ENCODE results near the gene DCLK1.

The DCLK1 gene

GRCh38 chr13:35957241-35957731, 173.9 kb downstream of the DCLK1 start:
- no peak for DNase-seq (ENCODE audit: extremely low spot score)
- ChIA-PET POLR2A (no interaction called here), CTCF (no interaction called here)
- TF ChIP-seq BHLHE40 (IDR thresholded peaks at IDR 0.05; ENCODE audit: borderline replicate concordance) (no peak), FOXM1 (IDR thresholded peaks at IDR 0.05; ENCODE audit: borderline replicate concordance) (no peak), PKNOX1 (IDR thresholded peaks at IDR 0.05) (no peak), SUZ12 (IDR thresholded peaks at IDR 0.05) (no peak)

GRCh38 chr13:35956074-35956473, 175.1 kb downstream of the DCLK1 start:
- DNase-seq (ENCODE audit: extremely low spot score): no peak
- POLR2A ChIA-PET: no interaction called here
- TF ChIP-seq ELF4 (IDR thresholded peaks at IDR 0.05): no peak
- no peak for TF ChIP-seq HDGF (IDR thresholded peaks at IDR 0.05; ENCODE audit: borderline replicate concordance)
- no peak for TF ChIP-seq SP1 (IDR thresholded peaks at IDR 0.05)
- TF ChIP-seq ARNT (IDR thresholded peaks at IDR 0.05): no peak
- TF ChIP-seq BHLHE40 (IDR thresholded peaks at IDR 0.05; ENCODE audit: borderline replicate concordance): no peak
- TF ChIP-seq ZNF384 (IDR thresholded peaks at IDR 0.05): no peak
- no peak for TF ChIP-seq NFRKB (IDR thresholded peaks at IDR 0.05)
- no peak for TF ChIP-seq L3MBTL2 (conservative IDR thresholded peaks at IDR 0.05)
- no peak for TF ChIP-seq FOXM1 (IDR thresholded peaks at IDR 0.05; ENCODE audit: borderline replicate concordance)
- TF ChIP-seq FOXA1 (IDR thresholded peaks at IDR 0.05): no peak
- TF ChIP-seq TARDBP (IDR thresholded peaks at IDR 0.05): no peak
- no peak for TF ChIP-seq CTBP1 (IDR thresholded peaks at IDR 0.05; ENCODE audit: borderline replicate concordance)
- TF ChIP-seq PKNOX1 (IDR thresholded peaks at IDR 0.05): no peak
- TF ChIP-seq SUZ12 (IDR thresholded peaks at IDR 0.05): no peak
- no peak for TF ChIP-seq LEF1 (IDR thresholded peaks at IDR 0.05; ENCODE audit: borderline replicate concordance)
- no peak for TF ChIP-seq FOXK2 (IDR thresholded peaks at IDR 0.05)
- CTCF ChIA-PET: no interaction called here

- ChIA-PET POLR2A (no interaction called here), CTCF (interaction anchor here (0.6 kb wide), 2 partner anchors 94 to 165 kb away, joined by 3 read pairs; no protein-coding TSS in a partner anchor)
- DNase-seq (ENCODE audit: extremely low spot score): no peak
- TF ChIP-seq FOXA1 (IDR thresholded peaks at IDR 0.05): no peak
- no peak for TF ChIP-seq BHLHE40 (IDR thresholded peaks at IDR 0.05; ENCODE audit: borderline replicate concordance)
- TF ChIP-seq FOXM1 (IDR thresholded peaks at IDR 0.05; ENCODE audit: borderline replicate concordance): no peak
- TF ChIP-seq LEF1 (IDR thresholded peaks at IDR 0.05; ENCODE audit: borderline replicate concordance): no peak
- no peak for TF ChIP-seq SUZ12 (IDR thresholded peaks at IDR 0.05)
Measured at GRCh38 chr13:35954207-35954560, 177.0 kb downstream of the DCLK1 start.

GRCh38 chr13:35953537-35954206, 177.5 kb downstream of the DCLK1 start:
- DNase-seq (ENCODE audit: extremely low spot score): peak; percentile 71
- ChIA-PET POLR2A (no interaction called here), CTCF (interaction anchor here (0.6 kb wide), 1 partner anchor 93 kb away, joined by 3 read pairs; no protein-coding TSS in a partner anchor)
- TF ChIP-seq ZNF384 (IDR thresholded peaks at IDR 0.05): no peak
- no peak for TF ChIP-seq L3MBTL2 (conservative IDR thresholded peaks at IDR 0.05)
- no peak for TF ChIP-seq FOXA1 (IDR thresholded peaks at IDR 0.05)
- no peak for TF ChIP-seq LEF1 (IDR thresholded peaks at IDR 0.05; ENCODE audit: borderline replicate concordance)
- no peak for TF ChIP-seq ELF4 (IDR thresholded peaks at IDR 0.05)

- no peak for DNase-seq (ENCODE audit: extremely low spot score)
- TF ChIP-seq HDGF (IDR thresholded peaks at IDR 0.05; ENCODE audit: borderline replicate concordance) (no peak), NFRKB (IDR thresholded peaks at IDR 0.05) (no peak), ZNF384 (IDR thresholded peaks at IDR 0.05) (no peak), FOXA1 (IDR thresholded peaks at IDR 0.05) (no peak)
- ChIA-PET POLR2A (no interaction called here), CTCF (no interaction called here)
Measured at GRCh38 chr13:35947315-35947714, 183.9 kb downstream of the DCLK1 start.

- POLR2A ChIA-PET: no interaction called here
- DNase-seq (ENCODE audit: extremely low spot score): no peak
- CTCF ChIA-PET: interaction anchor here (0.7 kb wide), 1 partner anchor 94 kb away, joined by 3 read pairs; no protein-coding TSS in a partner anchor
- TF ChIP-seq L3MBTL2 (conservative IDR thresholded peaks at IDR 0.05) (no peak), TARDBP (IDR thresholded peaks at IDR 0.05) (no peak), ARNT (IDR thresholded peaks at IDR 0.05) (no peak), ZNF384 (IDR thresholded peaks at IDR 0.05) (no peak), PKNOX1 (IDR thresholded peaks at IDR 0.05) (no peak), FOXA1 (IDR thresholded peaks at IDR 0.05) (no peak), CTBP1 (IDR thresholded peaks at IDR 0.05; ENCODE audit: borderline replicate concordance) (no peak), ELF4 (IDR thresholded peaks at IDR 0.05) (no peak), FOXK2 (IDR thresholded peaks at IDR 0.05) (no peak)
Measured at GRCh38 chr13:35945368-35945767, 185.8 kb downstream of the DCLK1 start.

GRCh38 chr13:35941374-35941773, 189.8 kb downstream of the DCLK1 start:
- ChIA-PET CTCF (no interaction called here), POLR2A (no interaction called here)
- TF ChIP-seq TARDBP (IDR thresholded peaks at IDR 0.05): no peak
- TF ChIP-seq FOXM1 (IDR thresholded peaks at IDR 0.05; ENCODE audit: borderline replicate concordance): no peak
- no peak for TF ChIP-seq FOXK2 (IDR thresholded peaks at IDR 0.05)
- no peak for TF ChIP-seq ARNT (IDR thresholded peaks at IDR 0.05)
- TF ChIP-seq L3MBTL2 (conservative IDR thresholded peaks at IDR 0.05): no peak
- no peak for TF ChIP-seq NFRKB (IDR thresholded peaks at IDR 0.05)
- no peak for TF ChIP-seq ELF4 (IDR thresholded peaks at IDR 0.05)
- no peak for TF ChIP-seq LEF1 (IDR thresholded peaks at IDR 0.05; ENCODE audit: borderline replicate concordance)
- TF ChIP-seq PKNOX1 (IDR thresholded peaks at IDR 0.05): no peak
- no peak for TF ChIP-seq CTBP1 (IDR thresholded peaks at IDR 0.05; ENCODE audit: borderline replicate concordance)
- TF ChIP-seq FOXA1 (IDR thresholded peaks at IDR 0.05): no peak
- no peak for TF ChIP-seq HDGF (IDR thresholded peaks at IDR 0.05; ENCODE audit: borderline replicate concordance)
- no peak for TF ChIP-seq SUZ12 (IDR thresholded peaks at IDR 0.05)
- TF ChIP-seq BHLHE40 (IDR thresholded peaks at IDR 0.05; ENCODE audit: borderline replicate concordance): no peak
- TF ChIP-seq SP1 (IDR thresholded peaks at IDR 0.05): no peak
- TF ChIP-seq ZNF384 (IDR thresholded peaks at IDR 0.05): no peak
- DNase-seq (ENCODE audit: extremely low spot score): no peak

All from HEK293T (cell line).